Measurements from ENCODE around the gene SPAM1.

- TF ChIP-seq POLR2A (IDR thresholded peaks at IDR 0.05) (no peak), CTCF (IDR thresholded peaks at IDR 0.05) (no peak)
Measured at GRCh38 chr7:123972831-123973230, 47.8 kb downstream of the SPAM1 start.

Data from Peyer's patch (tissue), 4 donors.